Endothelial cell of umbilical vein (primary cell): Measurements from ENCODE around the gene GALNT4. TPM values are rescaled to one million over a fixed set of nuclear protein-coding genes. Genes with fewer than 3 reads are reported as not detected.

ENCODE experiments used
- BruUV-seq: library from RNA; stranded (reverse); fragments of 400-500 nt; replicated peaks from 2 replicates; lab custom pipeline; 2021; lab: Mats Ljungman, UMichigan
- CTCF ChIA-PET: fragments of 300-600, 350-600 bp; sonication (Branson Sonifier 250); formaldehyde crosslinking; loops from one replicate; lab custom pipeline; 2021; ENCODE audit warnings: antibody characterized with exemption, inconsistent platforms; lab: Charles Lee
- POLR2A ChIA-PET: fragments of 300-600, 350-600 bp; sonication (Branson Sonifier 250); formaldehyde crosslinking; loops from one replicate; lab custom pipeline; 2021; ENCODE audit warnings: antibody characterized with exemption, inconsistent platforms; lab: Charles Lee
- DNase-seq: peaks from one replicate; pipeline ENCODE4 v3.0.0-alpha.2; 2011; ENCODE audit warnings: low read depth, low spot score
- FAIRE-seq: peaks from 2 replicates; lab custom pipeline; 2011; peaks lifted over from hg19 to GRCh38; lab: Jason Lieb, UNC
- H2AFZ ChIP-seq: 2 replicates; pipeline ENCODE4 v1.6.0; 2012; ENCODE audit warnings: low read depth, low read length, control low read depth, inconsistent platforms
- H3K27ac ChIP-seq: 2 replicates; pipeline ENCODE4 v1.5.1; 2011; ENCODE audit warnings: low read depth, mild to moderate bottlenecking, control low read depth, low read length, moderate library complexity; ENCODE audit not compliant: insufficient read depth
- H3K27me3 ChIP-seq, 2 experiments: 2 replicates each; pipeline versions ENCODE4 v1.6.0 to v1.6.1; 2011; ENCODE audit warnings: low read length in 2 of 2, mixed read lengths in 1 of 2; ENCODE audit not compliant: control insufficient read depth in 2 of 2, insufficient read depth in 2 of 2
- H3K36me3 ChIP-seq, 2 experiments: 2 replicates in 1 of 2; 3 replicates in 1 of 2; pipeline ENCODE4 v1.5.1; 2011; ENCODE audit warnings: low read length in 2 of 2, mild to moderate bottlenecking in 1 of 2, moderate library complexity in 1 of 2; ENCODE audit not compliant: control insufficient read depth in 2 of 2, insufficient read depth in 2 of 2; ENCODE audit errors: extremely low read depth in 1 of 2
- H3K4me1 ChIP-seq: 3 replicates; pipeline ENCODE4 v1.5.1; 2011; ENCODE audit warnings: mild to moderate bottlenecking, low read length; ENCODE audit not compliant: control insufficient read depth, insufficient read depth; ENCODE audit errors: extremely low read depth
- H3K4me2 ChIP-seq: 2 replicates; pipeline ENCODE4 v1.6.1; 2011; ENCODE audit warnings: low read length, control low read depth, mixed read lengths; ENCODE audit not compliant: insufficient read depth
- H3K4me3 ChIP-seq, 3 experiments: fragments of 200-600 bp in 1 of 3; sonication (generic), shearing (Covaris generic) in 1 of 3; replicated peaks in 1 of 3; 2 replicates each; pipeline ENCODE4 v1.5.1; 2011 to 2016; ENCODE audit warnings: control low read depth in 3 of 3, low read length in 3 of 3, mild to moderate bottlenecking in 2 of 3, inconsistent platforms in 1 of 3, low read depth in 1 of 3, moderate library complexity in 1 of 3; ENCODE audit not compliant: insufficient read depth in 1 of 3
- H3K79me2 ChIP-seq: 2 replicates; pipeline ENCODE4 v1.6.0; 2012; ENCODE audit warnings: low read length, inconsistent platforms; ENCODE audit not compliant: control insufficient read depth, insufficient read depth
- H3K9ac ChIP-seq: replicated peaks from 2 replicates; pipeline ENCODE3; 2011; ENCODE audit warnings: low read length, control low read depth; ENCODE audit not compliant: insufficient read depth; ENCODE audit errors: extremely low read depth
- H3K9me1 ChIP-seq: replicated peaks from 3 replicates; pipeline ENCODE4 v1.6.0; 2011; ENCODE audit warnings: mild to moderate bottlenecking, low read length; ENCODE audit not compliant: control insufficient read depth, insufficient read depth; ENCODE audit errors: extremely low read depth
- H3K9me3 ChIP-seq: replicated peaks from 2 replicates; pipeline ENCODE4 v1.5.1; 2012; ENCODE audit warnings: low read length, inconsistent platforms; ENCODE audit not compliant: control insufficient read depth, insufficient read depth
- H4K20me1 ChIP-seq: replicated peaks from 2 replicates; pipeline ENCODE3; 2011; ENCODE audit warnings: mild to moderate bottlenecking, low read length; ENCODE audit not compliant: control insufficient read depth, insufficient read depth; ENCODE audit errors: extremely low read depth
- JUN ChIP-seq: IDR thresholded peaks from 2 replicates; pipeline ENCODE4 v1.6.1; 2011; ENCODE audit warnings: borderline replicate concordance, low read depth; ENCODE audit not compliant: insufficient read length, insufficient read depth
- POLR2A ChIP-seq: IDR thresholded peaks from 2 replicates; pipeline ENCODE4 v1.6.1; 2012; ENCODE audit warnings: low read depth, mild to moderate bottlenecking, control low read depth, low read length
- POLR2AphosphoS5 ChIP-seq: IDR thresholded peaks from 2 replicates; pipeline ENCODE4 v1.6.1; 2012; ENCODE audit warnings: low read depth, mild to moderate bottlenecking, control low read depth, low read length, moderate library complexity; ENCODE audit not compliant: insufficient read depth
- dilution Hi-C: fragments of 300-500 bp; cut with MboI; formaldehyde crosslinking; loops from one replicate; pipeline ENCODE4 v1.15.0; 2019; ENCODE audit warnings: low sequenced_read_pairs; ENCODE audit not compliant: extremely low pct_ligation_motif_present
- intact Hi-C: fragments of 100-400 bp; cut with micrococcal nuclease; formaldehyde crosslinking; loops from one replicate; pipeline ENCODE4 v1.10.0; 2022
- polyA plus RNA-seq, 4 experiments: library from polyadenylated mRNA; depleted of rRNA in 3 of 4; stranded (reverse) in 3 of 4; unstranded in 1 of 4; fragments of >200 nt; gene quantifications; 2 replicates each; pipeline versions ENCODE4 v1.2.1 to v1.2.3, GENCODE V29; 2011 to 2012; ENCODE audit warnings: missing spikeins in 1 of 4
- total RNA-seq: library from RNA; stranded (reverse); gene quantifications from 2 replicates; pipeline ENCODE4 v1.2.3, GENCODE V29; 2021

Gene GALNT4
- total and polyA plus RNA-seq, 2 donors (not counting 3 experiments of a cell fraction or from before 2014, with no cell fraction given), result 2.0 to 9.8 TPM

- FAIRE-seq, result no peak
- Histone ChIP-seq H3K27me3 (no peaks in the 10 kb centered on the region), H3K9ac (no peak overlapping the region), H3K4me3 (no peak overlapping the region), H3K4me2 (peak overlapping the region; percentile 98), H3K9me3 (no peaks in the 10 kb centered on the region), H3K36me3 (no peaks in the 10 kb centered on the region), H3K79me2 (peaks cover 45% of the 10 kb centered on the region), H3K9me1 (no peaks in the 10 kb centered on the region), H2AFZ (no peak overlapping the region), H4K20me1 (no peaks in the 10 kb centered on the region), H3K4me1 (peaks cover 32% of the 10 kb centered on the region), H3K27ac (no peak overlapping the region)
- dilution Hi-C loops, result no loop called here
- BruUV-seq, result no TSS peak
- CTCF ChIA-PET, result interaction anchor here (1.6 to 11.9 kb wide), 4 partner anchors 52 to 504 kb away, joined by 5 to 171 read pairs (median 16); no protein-coding TSS in a partner anchor
- TF ChIP-seq JUN, result no peak
- intact Hi-C loops, result loop anchor here (10.0 kb wide), 2 partner anchors 889 to 949 kb away; no protein-coding TSS in a partner anchor
- no peak for DNase-seq
- POLR2A ChIA-PET, result no interaction called here
These were observed 1.2 kb downstream of the GALNT4 start for GRCh38 chr12:89523393-89523792.

GRCh38 chr12:89521364-89522223, 3.0 kb downstream of the GALNT4 start:
- intact Hi-C loops, result loop anchor here (10.0 kb wide), 2 partner anchors 887 to 947 kb away; no protein-coding TSS in a partner anchor
- dilution Hi-C loops, result no loop called here
- H3K4me3 ChIP-seq, result peak overlapping the region in 1 of 3 experiments; percentile 35
- ChIA-PET POLR2A (no interaction called here), CTCF (interaction anchor here (1.0 to 11.9 kb wide), 5 partner anchors 9 to 502 kb away, joined by 3 to 171 read pairs (median 3); no protein-coding TSS in a partner anchor)
- FAIRE-seq, result no peak
- peaks cover 48% of the 10 kb centered on the region for H3K79me2 ChIP-seq
- peak overlapping the region; percentile 72 for H3K4me2 ChIP-seq
- no peak overlapping the region for H2AFZ ChIP-seq
- H3K9ac ChIP-seq, result peak overlapping the region; percentile 31
- H4K20me1 ChIP-seq, result no peaks in the 10 kb centered on the region
- H3K4me1 ChIP-seq, result peaks cover 32% of the 10 kb centered on the region
- H3K27me3 ChIP-seq, result no peaks in the 10 kb centered on the region
- H3K36me3 ChIP-seq, result no peaks in the 10 kb centered on the region
- H3K9me3 ChIP-seq, result no peaks in the 10 kb centered on the region
- no TSS peak for BruUV-seq
- H3K9me1 ChIP-seq, result no peaks in the 10 kb centered on the region
- H3K27ac ChIP-seq, result no peak overlapping the region
- TF ChIP-seq POLR2AphosphoS5, result no peak
- TF ChIP-seq JUN, result no peak
- no peak for TF ChIP-seq POLR2A
- peak; percentile 22 for DNase-seq
